ENCODE results near the gene ADAMTSL1.

The ADAMTSL1 gene

GRCh38 chr9:18520416-18521047, 46.6 kb downstream of the ADAMTSL1 start:
- Histone ChIP-seq H3K27ac (replicated peaks) (no peak overlapping the region), H3K4me3 (replicated peaks; ENCODE audit: insufficient read depth, low read length) (no peak overlapping the region), H3K27me3 (ENCODE audit: insufficient read depth, poor library complexity, severe bottlenecking) (no peaks in the 10 kb centered on the region)
- no peak for DNase-seq (ENCODE audit: low read depth in 1 of 2, low spot score in 1 of 2)
- TF ChIP-seq GABPA (IDR thresholded peaks at IDR 0.05; ENCODE audit: low read depth) (no peak), SPI1 (IDR thresholded peaks at IDR 0.05; ENCODE audit: borderline replicate concordance, low read depth) (no peak), REST (IDR thresholded peaks at IDR 0.05; ENCODE audit: insufficient replicate concordance, low read depth) (no peak), CTCF (IDR thresholded peaks at IDR 0.05; ENCODE audit: insufficient read depth, low read length) (no peak), POLR2AphosphoS5 (IDR thresholded peaks at IDR 0.05; ENCODE audit: low read depth) (no peak)

GRCh38 chr9:18526685-18527084, 52.7 kb downstream of the ADAMTSL1 start:
- DNase-seq (ENCODE audit: low read depth in 1 of 2, low spot score in 1 of 2) = no peak
- no peaks in the 10 kb centered on the region for H3K27me3 ChIP-seq (ENCODE audit: insufficient read depth, poor library complexity, severe bottlenecking)
- TF ChIP-seq CTCF (IDR thresholded peaks at IDR 0.05; ENCODE audit: insufficient read depth, low read length) = no peak
- no peak for TF ChIP-seq SPI1 (IDR thresholded peaks at IDR 0.05; ENCODE audit: borderline replicate concordance, low read depth)
- no peak for TF ChIP-seq POLR2AphosphoS5 (IDR thresholded peaks at IDR 0.05; ENCODE audit: low read depth)
- TF ChIP-seq GABPA (IDR thresholded peaks at IDR 0.05; ENCODE audit: low read depth) = no peak
- TF ChIP-seq REST (IDR thresholded peaks at IDR 0.05; ENCODE audit: insufficient replicate concordance, low read depth) = no peak
- H3K27ac ChIP-seq (replicated peaks) = no peak overlapping the region
- no peak overlapping the region for H3K4me3 ChIP-seq (replicated peaks; ENCODE audit: insufficient read depth, low read length)

DNA sequence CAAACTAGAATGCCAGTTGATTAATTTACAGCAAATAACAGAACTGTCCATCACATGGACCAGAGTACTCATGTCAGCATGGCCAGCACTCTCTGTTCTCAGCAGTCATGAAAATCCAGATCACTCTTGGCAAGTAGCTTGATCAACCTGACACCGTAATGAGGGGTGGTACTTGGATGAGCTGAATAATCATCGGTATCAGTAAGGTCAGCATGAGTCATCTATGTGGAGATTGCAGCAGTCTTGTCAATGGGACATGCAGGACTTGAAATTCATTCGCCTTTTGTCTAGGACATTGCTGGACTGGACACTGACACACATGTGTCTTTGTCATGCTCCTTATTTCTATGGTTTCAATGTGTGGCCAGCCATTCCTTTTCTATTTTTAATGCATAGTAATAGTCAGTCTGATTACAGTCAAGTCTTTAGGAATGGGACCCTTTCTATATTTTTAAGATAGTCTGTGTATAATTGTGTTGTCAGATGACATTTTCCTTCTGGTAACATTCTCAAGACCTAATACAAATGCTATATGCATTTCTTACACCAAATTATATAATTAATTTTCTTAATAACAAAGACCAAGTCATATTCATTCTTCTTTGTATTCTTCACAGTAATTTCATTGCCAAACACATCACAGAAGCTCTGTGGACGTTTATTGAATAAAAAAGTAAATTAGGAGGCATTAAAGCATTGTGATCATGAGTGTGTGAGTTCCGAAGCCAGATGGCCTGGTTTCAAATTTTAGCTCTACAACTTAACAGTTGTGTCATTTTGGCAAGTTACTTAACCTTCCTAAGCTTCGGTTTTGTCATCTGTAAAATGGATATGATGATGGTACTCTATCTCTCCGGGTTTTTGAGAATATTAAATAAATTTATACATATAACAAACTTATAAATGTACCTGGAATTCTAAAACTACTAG, 57.4 kb downstream of the ADAMTSL1 start:
- H3K4me3 ChIP-seq (replicated peaks; ENCODE audit: insufficient read depth, low read length) = no peak overlapping the region
- TF ChIP-seq POLR2AphosphoS5 (IDR thresholded peaks at IDR 0.05; ENCODE audit: low read depth) (no peak), GABPA (IDR thresholded peaks at IDR 0.05; ENCODE audit: low read depth) (no peak), REST (IDR thresholded peaks at IDR 0.05; ENCODE audit: insufficient replicate concordance, low read depth) (no peak), SPI1 (IDR thresholded peaks at IDR 0.05; ENCODE audit: borderline replicate concordance, low read depth) (no peak), CTCF (IDR thresholded peaks at IDR 0.05; ENCODE audit: insufficient read depth, low read length) (no peak)
- DNase-seq (ENCODE audit: low read depth in 1 of 2, low spot score in 1 of 2) = no peak
- no peaks in the 10 kb centered on the region for H3K27me3 ChIP-seq (ENCODE audit: insufficient read depth, poor library complexity, severe bottlenecking)
- no peak overlapping the region for H3K27ac ChIP-seq (replicated peaks)

Data from HL-60 (cell line).